ENCODE measurements around the gene DCDC1.

Gene DCDC1

DNA sequence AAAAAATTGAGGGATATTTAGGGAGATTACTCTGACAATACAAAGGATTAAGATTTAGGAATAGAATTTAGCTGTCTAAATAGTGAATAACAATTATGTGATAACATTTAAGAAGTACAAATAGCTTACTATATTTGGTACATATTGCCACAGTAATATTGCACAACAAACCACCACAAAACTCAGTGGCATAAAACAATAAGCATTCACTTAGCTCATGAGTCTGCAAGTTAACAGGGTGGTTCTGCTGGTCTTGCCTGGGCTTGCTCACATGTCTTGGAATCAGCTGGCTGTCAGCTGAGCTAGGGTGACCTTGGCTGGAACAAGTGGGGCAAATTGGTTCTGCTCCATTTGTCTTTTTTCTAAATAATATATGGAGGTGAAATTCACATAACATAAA, 115.1 kb downstream of the DCDC1 start:
- no peaks in the 10 kb centered on the region for H3K36me3 ChIP-seq (ENCODE audit: insufficient read depth, low read depth, low read length)
- no peaks in the 10 kb centered on the region for H3K9me3 ChIP-seq (ENCODE audit: insufficient read depth, low read depth, low read length)
- H3K4me1 ChIP-seq (ENCODE audit: insufficient read depth, low read length): no peaks in the 10 kb centered on the region; the same call in 1 of the 2 replicates
- no peak overlapping the region for H3K9ac ChIP-seq (ENCODE audit: low read depth, low read length)
- no peaks in the 10 kb centered on the region for H3K27me3 ChIP-seq (ENCODE audit: insufficient read depth, low read length)
- H3K27ac ChIP-seq (ENCODE audit: low read length): no peak overlapping the region
- H3K4me3 ChIP-seq (ENCODE audit: low read length): no peak overlapping the region

GRCh38 chr11:31248768-31249167, 120.8 kb downstream of the DCDC1 start:
- Histone ChIP-seq H3K36me3 (ENCODE audit: insufficient read depth, low read depth, low read length) (no peaks in the 10 kb centered on the region), H3K4me1 (ENCODE audit: insufficient read depth, low read length) (peaks cover 21% of the 10 kb centered on the region), H3K9ac (ENCODE audit: low read depth, low read length) (no peak overlapping the region), H3K27me3 (ENCODE audit: insufficient read depth, low read length) (no peaks in the 10 kb centered on the region), H3K27ac (ENCODE audit: low read length) (no peak overlapping the region), H3K4me3 (ENCODE audit: low read length) (no peak overlapping the region), H3K9me3 (ENCODE audit: insufficient read depth, low read depth, low read length) (no peaks in the 10 kb centered on the region)

- Histone ChIP-seq H3K4me3 (ENCODE audit: low read length) (no peak overlapping the region), H3K9me3 (ENCODE audit: insufficient read depth, low read depth, low read length) (no peaks in the 10 kb centered on the region), H3K4me1 (ENCODE audit: insufficient read depth, low read length) (peaks cover 33% of the 10 kb centered on the region), H3K9ac (ENCODE audit: low read depth, low read length) (no peak overlapping the region), H3K27me3 (ENCODE audit: insufficient read depth, low read length) (no peaks in the 10 kb centered on the region), H3K36me3 (ENCODE audit: insufficient read depth, low read depth, low read length) (no peaks in the 10 kb centered on the region), H3K27ac (ENCODE audit: low read length) (no peak overlapping the region)
These were observed 122.2 kb downstream of the DCDC1 start for GRCh38 chr11:31247321-31247720.

DNA sequence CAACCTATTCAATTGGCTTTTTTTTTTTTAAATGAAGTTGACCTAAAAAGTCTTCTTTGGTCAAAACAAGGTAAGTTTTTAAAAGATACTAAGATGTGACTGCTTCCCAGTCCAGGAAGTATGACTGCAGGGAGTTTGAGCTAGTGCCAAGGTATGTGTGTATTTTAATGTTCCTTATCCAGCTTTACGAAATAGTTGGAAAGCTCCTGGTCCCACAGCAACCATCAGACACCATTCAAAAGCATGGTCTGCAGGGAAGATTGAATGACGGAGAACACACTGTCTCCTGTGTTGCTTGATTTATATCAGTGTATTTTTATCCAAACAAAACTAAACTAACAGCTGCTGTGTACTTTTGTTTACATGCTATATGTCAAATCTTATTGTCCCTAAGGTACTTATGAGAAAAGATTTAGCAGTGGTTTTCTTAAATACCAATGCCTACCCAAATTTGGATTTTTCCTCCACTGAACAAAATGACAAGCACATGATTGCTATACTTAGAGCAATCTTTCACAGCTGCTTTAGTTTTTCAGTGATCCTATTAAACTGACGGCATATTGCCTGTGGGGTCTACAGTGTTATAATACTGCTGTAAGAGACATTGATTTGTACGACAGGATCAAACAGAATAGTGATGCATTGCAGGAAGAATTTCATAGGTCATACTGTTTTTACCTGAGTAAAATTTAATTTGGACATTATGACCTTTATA, 122.9 kb downstream of the DCDC1 start:
- no peak overlapping the region for H3K9ac ChIP-seq (ENCODE audit: low read depth, low read length)
- H3K9me3 ChIP-seq (ENCODE audit: insufficient read depth, low read depth, low read length): no peaks in the 10 kb centered on the region
- H3K4me1 ChIP-seq (ENCODE audit: insufficient read depth, low read length): peaks cover 40% of the 10 kb centered on the region
- no peaks in the 10 kb centered on the region for H3K27me3 ChIP-seq (ENCODE audit: insufficient read depth, low read length)
- H3K4me3 ChIP-seq (ENCODE audit: low read length): no peak overlapping the region
- no peak overlapping the region for H3K27ac ChIP-seq (ENCODE audit: low read length)
- no peaks in the 10 kb centered on the region for H3K36me3 ChIP-seq (ENCODE audit: insufficient read depth, low read depth, low read length)

- H3K36me3 ChIP-seq (ENCODE audit: insufficient read depth, low read depth, low read length): no peaks in the 10 kb centered on the region
- H3K27ac ChIP-seq (ENCODE audit: low read length): no peak overlapping the region
- no peak overlapping the region for H3K4me3 ChIP-seq (ENCODE audit: low read length)
- H3K9me3 ChIP-seq (ENCODE audit: insufficient read depth, low read depth, low read length): no peaks in the 10 kb centered on the region
- no peak overlapping the region for H3K9ac ChIP-seq (ENCODE audit: low read depth, low read length)
- H3K4me1 ChIP-seq (ENCODE audit: insufficient read depth, low read length): peaks cover 52% of the 10 kb centered on the region; the same call in 1 of the 2 replicates
- no peaks in the 10 kb centered on the region for H3K27me3 ChIP-seq (ENCODE audit: insufficient read depth, low read length)
These were observed 125.8 kb downstream of the DCDC1 start for GRCh38 chr11:31243706-31244105.

DNA sequence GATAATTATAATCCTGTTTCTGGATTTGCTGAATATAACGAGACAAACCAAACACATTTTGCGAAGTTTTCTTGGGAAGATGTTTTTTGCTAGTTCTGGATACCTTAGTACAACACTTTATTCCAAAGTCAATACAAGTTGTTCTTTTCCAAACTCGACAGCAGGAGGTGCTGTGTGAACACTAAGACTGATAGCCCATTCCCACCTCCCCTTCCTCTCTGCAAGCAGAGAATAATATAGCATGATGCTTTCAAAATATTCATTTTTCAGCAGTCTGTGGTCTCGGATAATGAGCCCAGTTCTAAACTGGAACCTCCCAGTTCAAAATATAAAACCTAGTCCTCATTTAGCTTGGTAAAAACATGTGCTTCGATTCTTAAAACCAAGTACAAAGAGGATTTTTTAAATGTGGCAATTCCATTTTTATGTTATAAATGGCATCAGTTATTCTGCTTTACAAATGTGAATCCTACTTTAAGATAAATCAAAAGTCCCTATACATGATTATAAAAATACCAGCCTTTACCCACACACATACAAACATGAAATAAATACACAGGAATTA, 129.1 kb downstream of the DCDC1 start:
- no peaks in the 10 kb centered on the region for H3K9me3 ChIP-seq (ENCODE audit: insufficient read depth, low read depth, low read length)
- H3K36me3 ChIP-seq (ENCODE audit: insufficient read depth, low read depth, low read length): no peaks in the 10 kb centered on the region
- peaks cover 59% of the 10 kb centered on the region; the same call in 1 of the 2 replicates for H3K4me1 ChIP-seq (ENCODE audit: insufficient read depth, low read length)
- no peak overlapping the region for H3K9ac ChIP-seq (ENCODE audit: low read depth, low read length)
- no peak overlapping the region for H3K4me3 ChIP-seq (ENCODE audit: low read length)
- no peak overlapping the region for H3K27ac ChIP-seq (ENCODE audit: low read length)
- no peaks in the 10 kb centered on the region for H3K27me3 ChIP-seq (ENCODE audit: insufficient read depth, low read length)

DNA sequence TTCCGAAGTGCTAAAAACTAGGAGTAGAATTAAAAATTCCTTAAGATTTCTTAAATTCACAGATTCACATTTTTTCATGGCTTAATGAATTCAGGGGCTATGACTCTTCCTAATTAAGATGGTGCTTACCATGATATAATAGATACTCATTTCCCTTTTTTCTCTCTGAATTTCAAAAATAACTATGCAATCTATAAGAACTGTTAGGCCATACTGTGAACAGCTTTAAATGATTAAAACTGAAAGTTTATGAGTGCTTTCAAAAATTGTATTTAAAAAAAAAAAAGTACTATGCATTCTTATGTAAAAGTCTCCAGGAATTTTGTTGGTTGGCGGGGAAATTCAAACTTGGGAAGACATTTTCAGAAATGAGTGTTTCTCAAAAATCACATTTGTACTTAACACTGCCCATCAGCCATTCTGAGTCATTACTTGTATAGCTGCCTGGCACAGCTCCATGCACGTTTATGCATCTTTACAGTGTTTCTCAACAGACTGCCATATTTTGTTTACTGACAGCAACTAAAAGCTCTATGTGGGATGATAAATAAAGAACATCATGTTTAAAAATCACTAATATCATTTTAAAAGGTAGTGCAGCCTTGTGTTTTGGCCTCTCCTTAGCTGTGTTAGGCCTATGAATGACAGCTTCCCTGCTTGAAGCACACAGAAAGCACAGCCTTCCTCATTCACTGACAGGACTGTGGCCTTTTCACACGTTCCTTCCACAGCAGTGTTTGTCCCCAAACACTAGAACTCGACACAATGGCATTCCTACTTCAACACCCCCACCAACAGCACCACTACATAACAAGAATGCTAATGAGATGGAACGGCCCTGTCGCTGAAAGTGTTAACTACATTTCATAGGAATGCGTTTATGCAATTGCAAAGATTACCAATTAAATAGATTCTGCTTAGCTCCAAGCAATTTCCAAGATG, 131.4 kb downstream of the DCDC1 start:
- H3K9me3 ChIP-seq (ENCODE audit: insufficient read depth, low read depth, low read length): no peaks in the 10 kb centered on the region
- H3K27me3 ChIP-seq (ENCODE audit: insufficient read depth, low read length): no peaks in the 10 kb centered on the region
- peak overlapping the region; percentile 37; the same call in 1 of the 2 replicates for H3K9ac ChIP-seq (ENCODE audit: low read depth, low read length)
- H3K4me1 ChIP-seq (ENCODE audit: insufficient read depth, low read length): peaks cover 58% of the 10 kb centered on the region; the same call in 1 of the 2 replicates
- H3K36me3 ChIP-seq (ENCODE audit: insufficient read depth, low read depth, low read length): no peaks in the 10 kb centered on the region
- peak overlapping the region; percentile 35; the same call in 1 of the 2 replicates for H3K4me3 ChIP-seq (ENCODE audit: low read length)
- peak overlapping the region; percentile 36 for H3K27ac ChIP-seq (ENCODE audit: low read length)

DNA sequence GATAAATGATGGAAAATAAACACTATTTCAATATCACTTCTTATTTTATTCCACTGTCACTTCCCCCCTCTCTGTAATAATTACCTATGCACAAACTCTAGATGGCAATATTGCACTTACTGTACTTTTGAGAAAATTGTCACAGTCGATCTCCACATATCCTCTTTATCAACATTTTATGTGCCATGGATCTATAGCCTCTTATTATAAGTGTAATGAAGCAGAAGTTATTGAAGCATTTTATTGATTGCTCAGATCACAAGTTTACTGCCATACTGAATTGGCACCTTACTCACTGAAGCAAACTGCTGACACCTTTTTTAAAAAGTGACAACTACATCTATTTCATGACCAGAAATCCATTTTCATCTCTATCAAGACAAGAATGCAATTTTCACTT, 133.4 kb downstream of the DCDC1 start:
- Histone ChIP-seq H3K9ac (ENCODE audit: low read depth, low read length) (no peak overlapping the region), H3K36me3 (ENCODE audit: insufficient read depth, low read depth, low read length) (no peaks in the 10 kb centered on the region), H3K4me3 (ENCODE audit: low read length) (no peak overlapping the region), H3K4me1 (ENCODE audit: insufficient read depth, low read length) (peaks cover 42% of the 10 kb centered on the region; the same call in 1 of the 2 replicates), H3K27ac (ENCODE audit: low read length) (no peak overlapping the region), H3K27me3 (ENCODE audit: insufficient read depth, low read length) (no peaks in the 10 kb centered on the region), H3K9me3 (ENCODE audit: insufficient read depth, low read depth, low read length) (no peaks in the 10 kb centered on the region)

DNA sequence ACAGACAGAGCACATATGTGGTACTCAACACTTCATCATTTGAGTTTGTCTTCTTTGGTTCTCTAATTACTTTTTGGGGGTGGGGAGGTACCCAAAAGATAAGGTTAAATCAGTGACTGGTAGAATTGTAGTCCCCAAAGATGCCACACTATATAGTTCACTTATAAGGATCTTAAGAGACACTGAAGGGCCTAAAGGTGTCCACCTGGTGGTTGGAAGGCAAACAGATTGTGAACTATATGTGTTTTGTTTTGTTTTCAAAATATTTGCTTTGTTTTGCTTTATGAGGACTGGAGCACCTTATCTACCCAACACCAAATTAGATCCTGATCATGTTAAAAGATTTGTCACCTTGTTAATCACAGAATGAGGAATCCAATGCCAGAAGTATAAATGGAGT, 136.1 kb downstream of the DCDC1 start:
- no peaks in the 10 kb centered on the region for H3K9me3 ChIP-seq (ENCODE audit: insufficient read depth, low read depth, low read length)
- no peak overlapping the region for H3K4me3 ChIP-seq (ENCODE audit: low read length)
- H3K4me1 ChIP-seq (ENCODE audit: insufficient read depth, low read length): peaks cover 28% of the 10 kb centered on the region; the same call in 1 of the 2 replicates
- no peak overlapping the region for H3K27ac ChIP-seq (ENCODE audit: low read length)
- H3K9ac ChIP-seq (ENCODE audit: low read depth, low read length): no peak overlapping the region
- H3K27me3 ChIP-seq (ENCODE audit: insufficient read depth, low read length): no peaks in the 10 kb centered on the region
- no peaks in the 10 kb centered on the region for H3K36me3 ChIP-seq (ENCODE audit: insufficient read depth, low read depth, low read length)

DNA sequence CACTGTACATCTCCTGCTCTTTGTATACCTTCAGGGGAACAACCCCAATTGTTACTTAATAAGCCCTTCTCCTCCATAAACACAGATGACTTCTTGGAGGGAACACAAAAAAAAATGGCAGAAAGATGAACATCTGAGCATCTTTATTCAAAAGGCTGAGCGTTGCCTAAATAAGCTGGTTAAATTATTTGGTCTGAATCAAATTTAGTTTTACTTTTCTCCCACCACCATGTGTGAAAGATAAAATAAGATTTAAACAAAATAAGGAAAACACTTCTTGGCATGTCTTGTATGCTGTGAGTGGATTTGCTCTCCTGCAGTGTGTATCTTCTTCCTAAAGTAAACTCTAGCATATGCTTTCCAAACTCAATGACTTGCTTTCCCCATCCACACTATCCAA, 137.9 kb downstream of the DCDC1 start:
- no peak overlapping the region for H3K27ac ChIP-seq (ENCODE audit: low read length)
- peaks cover 10% of the 10 kb centered on the region; the same call in 1 of the 2 replicates for H3K4me1 ChIP-seq (ENCODE audit: insufficient read depth, low read length)
- no peaks in the 10 kb centered on the region for H3K27me3 ChIP-seq (ENCODE audit: insufficient read depth, low read length)
- H3K36me3 ChIP-seq (ENCODE audit: insufficient read depth, low read depth, low read length): no peaks in the 10 kb centered on the region
- H3K9ac ChIP-seq (ENCODE audit: low read depth, low read length): no peak overlapping the region
- no peak overlapping the region for H3K4me3 ChIP-seq (ENCODE audit: low read length)
- no peaks in the 10 kb centered on the region for H3K9me3 ChIP-seq (ENCODE audit: insufficient read depth, low read depth, low read length)

DNA sequence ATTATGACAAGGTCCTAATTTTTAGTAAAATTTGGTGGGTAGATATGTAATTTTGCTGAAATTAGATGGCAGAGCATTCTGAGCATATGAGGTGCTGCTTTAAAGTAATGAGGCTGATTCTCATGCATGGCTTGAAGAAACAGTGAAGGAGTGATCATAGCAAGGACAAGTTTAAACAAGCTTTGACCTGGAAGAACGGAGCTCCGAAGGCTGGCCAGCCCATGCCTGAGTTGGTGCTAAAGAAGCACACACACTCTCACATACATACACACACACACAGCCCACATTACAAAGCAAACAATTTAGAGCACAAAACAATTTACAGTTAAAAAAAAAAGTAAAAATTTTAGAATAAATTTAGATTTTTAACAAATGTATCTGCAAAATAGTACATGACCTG, 150.7 kb downstream of the DCDC1 start:
- H3K27me3 ChIP-seq (ENCODE audit: insufficient read depth, low read length): no peaks in the 10 kb centered on the region
- no peaks in the 10 kb centered on the region for H3K9me3 ChIP-seq (ENCODE audit: insufficient read depth, low read depth, low read length)
- H3K36me3 ChIP-seq (ENCODE audit: insufficient read depth, low read depth, low read length): no peaks in the 10 kb centered on the region
- H3K4me3 ChIP-seq (ENCODE audit: low read length): no peak overlapping the region
- no peak overlapping the region for H3K9ac ChIP-seq (ENCODE audit: low read depth, low read length)
- H3K27ac ChIP-seq (ENCODE audit: low read length): no peak overlapping the region
- peaks cover 4% of the 10 kb centered on the region; the same call in 1 of the 2 replicates for H3K4me1 ChIP-seq (ENCODE audit: insufficient read depth, low read length)

Data from iPS-20b (cell line).